GM23338 (cell line): ENCODE data around the gene SMYD5.

ENCODE experiments used
- CTCF ChIP-seq, 2 experiments: fragments of 200-600 bp in 1 of 2; sonication (generic) in 1 of 2; conservative IDR thresholded peaks; 2 replicates each; pipeline versions ENCODE4 v1.5.1 to v1.6.1; 2016 to 2017; ENCODE audit warnings: antibody characterized with exemption in 2 of 2, low read depth in 2 of 2, mild to moderate bottlenecking in 2 of 2, moderate library complexity in 1 of 2
- ETS1 ChIP-seq: IDR thresholded peaks from 2 replicates; pipeline ENCODE4 v1.6.1; 2016; ENCODE audit warnings: antibody characterized with exemption
- POLR2AphosphoS5 ChIP-seq: IDR thresholded peaks from 2 replicates; pipeline ENCODE4 v1.6.1; 2016; ENCODE audit warnings: antibody characterized with exemption, low read depth

- no peak for TF ChIP-seq ETS1
- no peak for TF ChIP-seq CTCF (conservative IDR thresholded peaks at IDR 0.05; ENCODE audit: low read depth in 2 of 2)
- TF ChIP-seq POLR2AphosphoS5 = no peak
Observed at GRCh38 chr2:73246850-73247249, 32.8 kb downstream of the SMYD5 start.
